Activated CD4-positive, alpha-beta T cell treated with anti-CD3 and anti-CD28 coated beads, Interleukin-2, Interleukin-6, amounts not matched to agents 100 ng/mL and 50 ng/mL, durations not matched to agents 16 hours and 8 hours (primary cell): Measurements from ENCODE around the gene ACMSD.
"Not testable (repeated sequence)": the region's sequence is repeated elsewhere in the genome, so short reads cannot be mapped to it uniquely, and the experiment has no call there.

ENCODE experiments used
- DNase-seq: peaks from one replicate; pipeline ENCODE4 v3.0.0-alpha.2; 2020

Gene ACMSD

DNA sequence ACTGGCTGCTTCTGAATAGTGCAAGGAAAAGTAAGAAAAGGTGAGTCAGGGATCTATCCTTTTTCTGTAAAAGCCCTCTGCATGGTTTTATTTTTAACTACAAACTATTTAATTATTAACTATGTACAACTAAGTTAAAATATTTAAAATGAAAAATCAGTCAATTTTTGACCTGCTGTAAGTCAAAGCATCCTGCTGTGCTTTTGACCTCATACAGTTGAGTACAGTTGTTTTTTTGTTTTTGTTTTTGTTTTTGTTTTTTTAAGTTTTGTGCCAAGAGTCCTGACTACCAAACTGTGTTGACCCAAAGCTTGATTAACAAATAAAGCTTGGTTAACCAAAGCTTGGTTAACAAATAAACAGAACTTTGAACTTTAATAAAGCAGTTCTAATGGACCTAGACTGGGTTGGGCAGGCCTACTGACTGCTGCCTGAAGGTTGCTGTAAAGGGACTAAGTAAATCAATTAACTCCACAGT lies at the start of gene ACMSD:
TSS of gene ACMSD (plus strand) at position 474 of the 478 bp plus-strand sequence. CDS start 67 bp downstream, outside the sequence.
- no peak for DNase-seq

DNA sequence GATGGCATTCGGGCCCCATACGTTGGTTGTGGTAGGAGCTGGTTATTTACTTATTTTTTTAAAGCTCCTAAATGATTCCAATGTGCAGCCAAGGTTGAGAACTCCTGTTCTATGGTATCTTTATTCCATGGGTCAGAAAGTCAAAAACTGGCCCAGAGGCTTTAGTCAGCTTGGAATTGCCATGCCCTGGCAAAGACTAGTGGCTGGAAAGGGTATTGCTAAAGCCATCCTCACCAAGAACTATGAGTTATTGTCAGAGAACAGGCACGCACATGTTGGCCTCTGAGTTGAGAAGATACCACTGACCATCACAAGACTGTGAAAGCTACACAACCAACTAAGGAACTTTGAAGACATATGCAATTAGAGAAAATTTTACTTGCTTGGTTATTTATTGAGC lies 47.9 kb upstream of the ACMSD start:
- no peak for DNase-seq

DNA sequence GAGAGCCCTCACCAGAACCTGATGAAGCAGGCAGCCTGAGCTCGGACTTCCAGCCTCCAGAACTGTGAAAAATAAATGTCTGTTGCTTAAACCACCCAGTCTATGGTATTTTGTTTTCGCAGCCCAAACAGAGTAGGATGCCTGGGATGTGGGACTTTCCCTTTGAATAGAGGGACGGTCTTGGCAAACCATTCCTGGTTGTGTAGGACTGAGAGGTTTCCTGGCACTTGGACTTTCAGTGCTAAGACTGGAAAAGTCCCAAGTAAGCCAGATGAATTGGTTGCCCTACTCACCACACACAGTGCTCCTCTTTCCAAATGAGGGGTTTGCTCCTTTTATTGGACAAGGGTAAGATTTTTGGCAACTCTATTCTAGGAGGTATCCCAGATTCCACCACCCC lies 46.8 kb upstream of the ACMSD start:
- DNase-seq = no peak

DNA sequence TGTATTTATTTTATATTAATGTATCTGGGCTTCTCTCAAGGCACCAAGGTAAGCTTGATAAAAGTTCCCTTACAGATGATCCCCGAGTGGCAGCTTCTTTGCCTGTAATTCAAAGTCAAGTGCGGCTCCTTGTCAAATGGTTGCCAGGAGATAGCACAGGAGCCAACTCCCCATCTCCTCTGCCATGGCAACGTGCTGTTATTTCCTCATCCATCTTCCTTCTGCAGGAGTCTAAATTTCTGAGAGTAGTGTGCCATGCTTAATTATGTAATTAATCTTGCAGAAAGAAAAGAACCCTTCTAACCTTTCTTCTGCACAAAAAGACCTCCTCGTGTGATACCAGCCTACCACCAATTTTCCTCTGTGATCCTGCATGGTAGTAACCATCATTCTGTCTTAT lies 46.2 kb upstream of the ACMSD start:
- DNase-seq = no peak

DNA sequence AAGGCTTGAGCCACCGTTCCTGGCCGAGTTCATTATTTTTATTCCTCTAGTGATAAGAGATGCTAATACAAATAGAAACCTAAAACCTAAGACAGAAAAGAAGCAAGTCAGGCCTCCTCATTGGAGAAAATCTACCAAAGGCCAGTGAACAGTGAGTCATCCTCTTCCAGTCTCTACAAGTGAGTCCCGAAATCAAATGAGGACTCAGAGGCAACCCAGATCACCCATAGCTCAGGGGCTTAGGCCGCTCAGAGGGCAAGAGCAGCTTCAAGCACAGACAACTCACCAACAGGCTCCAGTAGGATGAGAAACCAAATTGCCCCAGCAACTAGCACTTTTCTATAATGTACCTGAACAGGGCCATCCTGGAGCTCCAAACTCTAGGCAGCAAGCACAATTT lies 42.7 kb upstream of the ACMSD start:
- DNase-seq = no peak

DNA sequence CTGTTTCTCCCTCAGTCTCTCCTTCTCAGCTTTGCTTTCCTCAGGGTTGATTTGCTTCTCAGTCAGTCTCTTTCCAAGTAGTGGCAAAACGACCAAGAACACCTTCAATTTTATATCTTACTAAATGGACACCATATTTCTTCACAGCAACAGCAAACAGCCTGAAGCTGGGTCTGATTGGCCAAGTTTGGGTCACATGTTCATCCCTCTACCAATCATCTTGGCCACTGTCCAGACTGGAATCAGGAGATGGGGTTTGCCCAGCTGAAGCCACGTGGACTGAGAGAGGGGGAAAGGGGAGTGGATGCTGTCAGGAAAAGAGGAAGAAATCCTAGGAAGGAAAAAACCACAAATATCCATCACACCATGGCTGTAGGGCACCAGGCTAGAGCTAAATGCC lies 42.0 kb upstream of the ACMSD start:
- no peak for DNase-seq

DNA sequence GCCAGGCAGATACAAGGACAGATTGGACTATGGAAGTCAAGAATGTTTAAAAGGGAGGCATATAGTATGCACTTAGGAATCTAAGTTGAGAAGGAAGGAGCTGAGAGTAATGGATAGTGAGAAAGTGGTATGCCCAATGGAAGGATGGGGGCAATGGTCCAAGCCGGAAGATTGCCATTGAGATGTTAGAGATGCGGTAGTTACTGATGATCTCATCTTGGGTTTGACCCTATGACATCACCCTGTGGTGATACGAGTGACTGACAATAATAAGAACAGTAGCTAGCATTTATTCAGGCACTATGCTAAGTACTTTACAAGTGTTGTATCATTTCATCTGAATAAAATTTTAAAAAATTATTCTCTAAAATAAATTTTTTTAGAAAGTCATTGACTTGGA lies 38.5 kb upstream of the ACMSD start:
- no peak for DNase-seq

DNA sequence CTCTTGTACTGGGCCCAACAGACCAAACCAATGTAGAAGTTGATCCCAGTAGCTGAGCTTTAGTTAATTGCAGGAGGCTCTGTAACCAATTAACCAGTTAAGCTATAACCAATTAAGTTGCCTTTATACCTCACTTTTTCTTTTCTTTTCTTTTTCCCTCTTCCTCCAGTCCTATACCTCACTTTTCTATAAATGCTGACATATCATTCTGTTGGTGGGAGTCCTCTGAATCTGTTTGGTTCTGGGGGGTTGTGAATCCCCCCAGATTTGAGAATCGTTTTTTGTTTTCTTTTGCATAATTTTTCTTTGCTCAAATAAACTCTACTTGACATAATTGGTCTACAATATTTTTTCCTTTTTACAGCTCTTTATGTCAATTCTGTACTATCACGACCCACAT lies 38.1 kb upstream of the ACMSD start:
- DNase-seq = no peak

DNA sequence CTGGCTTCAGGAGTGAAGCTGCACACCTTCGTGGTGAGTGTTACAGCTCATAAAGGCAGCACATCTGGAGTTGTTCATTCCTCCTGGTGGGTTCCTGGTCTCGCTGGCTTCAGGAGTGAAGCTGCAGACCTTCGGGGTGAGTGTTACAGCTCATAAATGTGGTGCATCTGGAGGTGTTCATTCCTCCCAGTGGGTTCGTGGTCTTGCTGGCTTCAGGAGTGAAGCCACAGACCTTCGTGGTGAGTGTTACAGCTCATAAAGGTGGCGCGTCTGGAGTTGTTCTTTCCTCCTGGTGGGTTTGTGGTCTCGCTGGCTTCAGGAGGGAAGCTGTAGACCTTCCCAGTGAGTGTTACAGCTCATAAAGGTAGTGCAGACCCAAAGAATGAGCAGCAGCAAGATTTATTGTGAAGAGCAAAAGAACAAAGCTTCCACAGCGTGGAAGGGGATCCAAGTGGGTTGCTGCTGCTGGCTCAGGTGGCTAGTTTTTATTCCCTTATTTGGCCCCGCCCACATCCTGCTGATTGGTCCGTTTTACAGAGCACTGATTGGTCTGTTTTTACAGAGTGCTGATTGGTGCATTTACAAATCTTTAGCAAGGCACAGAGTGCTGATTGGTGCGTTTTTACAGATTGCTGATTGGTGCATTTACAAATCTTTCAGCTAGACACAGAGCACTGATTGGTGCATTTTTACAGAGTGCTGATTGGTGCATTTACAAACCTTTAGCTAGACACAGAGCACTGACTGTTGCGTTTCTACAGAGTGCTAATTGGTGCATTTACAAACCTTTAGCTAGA lies 34.6 kb upstream of the ACMSD start:
- DNase-seq = not testable (repeated sequence)

DNA sequence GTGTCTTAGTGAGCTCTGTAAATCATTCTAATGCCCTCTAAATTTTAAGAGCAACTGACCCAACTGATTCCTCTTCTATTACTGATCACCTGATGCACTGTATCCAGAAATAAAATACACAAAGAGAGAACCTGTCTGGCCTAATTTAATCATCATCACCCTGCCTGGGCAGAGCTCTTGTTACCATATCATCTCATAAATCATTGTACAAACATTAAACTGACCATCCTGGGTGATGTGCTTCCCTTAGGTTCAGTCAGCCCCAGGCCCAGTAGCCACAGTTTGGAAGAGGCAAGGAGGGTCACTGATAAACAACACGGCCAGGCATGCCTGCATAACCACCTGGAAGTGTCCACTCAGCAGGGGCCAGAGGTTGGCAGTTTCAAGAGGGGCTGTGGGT lies 22.7 kb upstream of the ACMSD start:
- DNase-seq = no peak

DNA sequence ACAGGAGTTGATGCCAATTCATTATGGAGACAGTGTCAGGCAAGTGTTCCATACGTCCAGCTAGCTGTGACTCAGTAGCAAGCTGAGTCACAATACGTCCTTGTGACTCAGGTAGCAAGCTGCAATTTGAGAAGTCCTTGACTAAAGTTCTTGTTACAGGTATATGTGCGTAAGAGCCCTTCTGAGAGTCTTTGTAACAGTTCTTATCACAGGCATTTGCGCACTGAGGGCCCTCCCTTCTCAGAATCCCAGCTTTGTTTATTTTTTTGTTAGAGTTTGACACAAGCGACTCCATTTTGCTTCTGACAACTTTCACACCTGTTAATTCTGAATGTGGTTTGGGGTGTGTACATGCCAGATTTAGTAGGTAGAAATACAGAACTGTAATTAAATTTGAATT lies 20.1 kb upstream of the ACMSD start:
- no peak for DNase-seq

DNA sequence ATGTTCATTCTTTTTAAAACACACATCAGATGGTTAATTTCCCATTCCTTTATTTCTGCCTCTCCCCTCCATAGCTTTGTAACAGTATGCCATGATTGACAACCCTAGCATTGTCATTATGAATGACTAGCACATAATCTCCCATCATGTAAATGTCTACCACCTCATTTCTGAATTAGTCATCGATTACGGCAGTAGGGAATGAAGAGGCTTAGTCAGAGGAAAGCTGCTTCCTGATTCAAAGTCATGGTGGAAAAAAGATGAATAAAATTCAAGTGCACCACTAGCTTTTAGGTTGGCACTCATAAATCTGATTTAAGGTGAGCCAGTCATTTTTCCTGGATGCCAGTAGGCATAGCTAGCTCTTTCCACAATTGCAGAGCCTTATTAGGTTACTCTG lies 19.1 kb upstream of the ACMSD start:
- no peak for DNase-seq

DNA sequence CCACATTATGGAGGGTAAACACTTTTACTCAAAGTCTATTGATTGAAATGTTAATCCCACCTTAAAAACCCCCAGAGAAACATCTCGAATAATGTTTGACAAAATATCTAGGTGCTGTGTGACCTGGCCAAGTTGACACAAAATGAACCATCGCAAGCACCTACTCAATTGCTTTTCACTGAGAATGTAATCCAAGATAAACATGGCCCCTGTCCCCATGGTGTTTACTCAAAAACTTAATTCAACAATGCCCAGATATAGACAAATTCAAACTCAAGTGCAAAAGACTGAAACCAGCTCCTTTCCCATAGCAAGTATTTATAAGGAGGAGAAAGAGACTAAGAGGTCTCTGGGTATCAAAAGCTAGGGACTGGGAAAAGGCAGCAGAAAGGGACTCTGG lies 15.0 kb upstream of the ACMSD start:
- no peak for DNase-seq

DNA sequence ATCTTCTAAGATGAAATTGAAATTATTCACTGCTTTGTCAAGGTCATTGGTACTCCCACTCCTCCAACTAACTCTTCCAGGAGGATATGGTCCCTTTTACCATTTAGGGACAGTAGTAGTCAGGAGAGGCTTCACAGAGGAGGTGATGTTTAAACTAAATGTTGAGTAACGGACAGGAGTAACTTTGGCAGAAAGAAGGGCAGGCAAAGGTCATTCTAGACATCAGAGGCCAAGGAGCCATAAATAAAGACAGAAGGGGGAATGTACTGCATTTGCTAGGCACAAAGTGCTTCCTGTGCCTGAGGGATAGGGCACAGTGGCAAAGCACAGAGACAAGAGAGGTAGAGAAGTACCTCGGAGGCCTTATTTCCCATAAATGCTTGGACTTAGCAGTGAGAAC lies 14.6 kb upstream of the ACMSD start:
- DNase-seq = no peak

DNA sequence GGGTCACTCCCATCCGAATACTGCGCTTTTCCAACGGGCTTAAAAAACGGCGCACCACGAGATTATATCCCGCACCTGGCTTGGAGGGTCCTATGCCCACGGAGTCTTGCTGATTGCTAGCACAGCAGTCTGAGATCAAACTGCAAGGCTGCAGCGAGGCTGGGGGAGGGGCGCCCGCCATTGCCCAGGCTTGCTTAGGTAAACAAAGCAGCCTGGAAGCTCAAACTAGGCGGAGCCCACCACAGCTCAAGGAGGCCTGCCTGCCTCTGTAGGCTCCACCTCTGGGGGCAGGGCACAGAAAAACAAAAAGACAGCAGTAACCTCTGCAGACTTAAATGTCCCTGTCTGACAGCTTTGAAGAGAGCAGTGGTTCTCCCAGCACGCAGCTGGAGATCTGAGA lies 12.7 kb upstream of the ACMSD start:
- DNase-seq = not testable (repeated sequence)

DNA sequence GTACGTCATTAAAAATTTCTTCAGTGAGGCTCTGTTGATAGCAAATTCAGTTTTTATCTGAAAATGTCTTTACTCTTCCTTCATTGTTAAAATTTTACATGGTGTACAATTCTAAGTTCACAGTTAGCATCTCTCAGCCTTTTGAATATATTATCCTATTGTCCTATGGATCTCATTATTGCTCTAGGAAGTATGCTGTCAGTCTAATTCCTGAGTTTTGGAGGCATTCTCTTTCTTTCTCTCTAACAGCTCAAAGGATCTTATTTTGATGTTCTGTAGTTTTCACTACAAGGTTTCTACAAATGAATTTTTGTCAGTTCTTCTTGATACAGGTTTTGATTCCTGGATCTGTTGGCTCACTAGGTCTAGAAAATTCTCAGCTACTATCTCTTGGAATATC lies 2.9 kb upstream of the ACMSD start:
- no peak for DNase-seq

DNA sequence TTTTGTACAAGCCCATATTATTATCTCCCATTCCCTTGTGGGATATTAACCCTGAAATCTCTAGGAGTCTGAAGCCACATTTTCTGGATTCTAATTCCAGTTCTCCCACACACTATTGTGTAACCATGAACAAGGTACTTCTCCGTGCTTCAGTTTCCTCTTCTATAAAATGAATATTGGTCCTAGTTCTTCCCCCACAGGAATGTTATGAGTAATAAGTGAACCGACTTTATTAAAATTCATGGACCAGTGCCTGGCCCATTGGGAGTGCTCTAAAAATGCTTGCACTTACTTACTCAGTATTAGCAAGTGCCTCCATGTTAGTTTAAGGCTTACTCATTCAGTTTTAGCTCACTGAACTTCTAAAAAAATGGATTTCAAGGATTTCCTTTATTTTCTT lies 1.4 kb upstream of the ACMSD start:
- no peak for DNase-seq

DNA sequence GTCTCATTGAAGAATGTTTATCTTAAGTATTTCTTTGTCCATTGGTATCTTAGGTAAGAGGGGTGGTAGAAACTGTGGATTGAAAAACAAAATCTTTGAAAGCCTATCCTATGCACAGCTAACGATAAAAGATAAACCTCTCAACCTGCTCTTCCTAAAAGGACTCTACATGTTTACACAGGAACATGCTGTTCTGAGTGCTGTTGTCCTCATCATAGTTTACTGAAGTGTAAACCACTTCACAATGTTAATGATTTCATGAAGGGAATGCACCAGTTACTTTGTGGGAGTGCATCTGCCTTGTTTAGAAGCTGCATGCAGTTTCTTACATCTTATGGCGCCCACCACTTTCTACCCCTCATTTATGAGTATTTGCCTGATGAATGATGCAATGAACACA lies 1.2 kb downstream of the ACMSD start:
- DNase-seq = no peak

DNA sequence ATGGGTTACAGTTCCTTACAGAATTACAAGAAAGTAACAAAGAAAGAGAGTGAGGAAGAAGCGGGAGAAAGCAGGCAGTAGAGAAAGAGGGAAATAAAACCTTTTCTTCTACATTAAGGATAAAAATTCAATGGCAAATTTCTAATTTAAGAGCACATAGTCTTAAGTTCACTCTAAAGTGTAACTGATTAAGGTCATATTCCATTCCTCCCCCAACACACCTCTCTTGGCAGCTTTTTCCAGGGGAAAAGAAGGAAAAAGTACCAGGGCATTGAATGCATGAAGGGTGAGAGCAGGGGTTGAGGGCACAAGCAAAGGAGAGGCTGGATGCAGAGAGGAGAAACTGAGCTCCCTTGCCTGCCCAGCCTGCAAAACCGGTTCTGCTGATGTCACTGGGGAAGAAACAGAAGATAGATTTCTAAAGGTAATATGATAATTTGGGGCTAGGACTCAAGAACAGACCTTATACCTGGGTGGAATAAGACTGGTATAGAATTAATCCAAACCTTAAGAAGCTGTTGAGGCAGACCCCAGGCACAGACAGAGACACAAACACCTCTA lies 4.6 kb downstream of the ACMSD start:
- no peak for DNase-seq

DNA sequence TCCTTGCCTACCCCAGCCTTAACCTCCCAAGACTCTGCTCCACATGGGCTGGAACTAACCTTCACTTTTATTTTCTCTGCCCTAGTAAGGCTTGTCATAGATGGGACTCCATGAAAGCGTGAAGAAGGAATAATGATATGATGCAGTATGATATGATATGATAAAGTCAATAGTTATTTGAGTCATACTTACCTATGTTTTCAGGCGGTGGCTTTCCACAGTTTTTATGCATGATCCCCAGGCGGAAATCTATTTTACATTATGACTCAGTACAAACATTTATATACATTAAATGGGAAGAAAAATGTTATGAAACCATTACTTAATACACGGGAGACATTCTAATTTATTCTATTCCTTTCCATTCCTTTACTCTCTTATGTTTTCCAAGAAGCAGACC lies 5.6 kb downstream of the ACMSD start:
- no peak for DNase-seq

DNA sequence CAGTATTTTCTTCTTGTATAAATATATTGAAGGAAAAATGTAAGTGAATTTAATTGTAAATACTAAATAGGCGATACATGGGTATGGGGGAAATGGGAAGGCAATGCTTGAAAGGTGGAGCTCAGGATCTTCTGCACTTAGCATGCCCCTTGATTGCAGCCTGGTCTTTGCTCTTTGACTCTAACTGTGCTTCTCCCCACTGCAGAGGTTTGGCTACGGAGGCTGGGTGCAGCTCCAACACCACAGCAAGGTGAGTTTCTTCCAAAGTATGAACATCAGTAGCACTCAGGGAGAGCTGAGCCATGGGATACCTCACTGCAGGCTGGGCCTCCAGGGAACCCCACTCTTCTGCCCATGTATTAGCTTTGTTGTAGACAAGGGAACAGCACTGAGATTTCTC lies 6.6 kb downstream of the ACMSD start:
- no peak for DNase-seq

DNA sequence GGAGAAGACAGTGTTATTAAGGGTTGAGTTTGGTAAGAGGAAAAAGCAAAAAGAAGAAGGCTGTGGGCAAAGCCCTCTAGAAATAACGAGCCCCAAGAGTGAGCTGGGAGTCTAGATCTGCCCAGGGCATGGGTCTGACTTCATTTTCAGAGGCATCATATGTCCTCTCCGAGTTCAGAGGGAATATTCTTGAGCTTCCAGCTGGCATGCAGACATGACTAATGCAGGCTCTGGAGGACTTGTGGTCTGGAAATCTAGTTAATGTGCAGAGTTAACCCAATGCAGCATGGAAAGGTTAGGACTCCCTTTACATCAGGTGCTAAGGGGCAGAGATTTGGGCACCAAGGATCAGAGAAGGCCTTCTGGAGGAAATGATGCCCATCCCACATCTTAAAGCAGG lies 7.3 kb downstream of the ACMSD start:
- DNase-seq = no peak

DNA sequence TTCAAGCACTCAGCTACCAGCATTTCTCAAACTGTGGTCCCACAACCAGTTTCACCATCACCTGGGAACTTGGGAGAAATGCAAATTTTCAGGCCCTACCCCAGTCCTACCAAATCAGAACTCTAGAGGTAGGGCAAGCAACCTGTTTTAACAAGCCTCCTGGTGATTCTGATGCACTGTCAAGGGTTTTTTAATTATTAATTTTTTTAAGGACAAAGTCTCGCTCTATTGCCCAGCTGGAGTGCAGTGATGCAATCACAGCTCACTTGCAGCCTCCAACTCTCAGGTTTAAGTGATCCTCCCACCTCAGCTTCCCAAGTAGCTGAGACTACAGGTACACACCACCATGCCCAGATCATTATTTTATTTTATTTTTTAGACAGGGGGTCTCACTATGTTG lies 7.8 kb downstream of the ACMSD start:
- DNase-seq = no peak

DNA sequence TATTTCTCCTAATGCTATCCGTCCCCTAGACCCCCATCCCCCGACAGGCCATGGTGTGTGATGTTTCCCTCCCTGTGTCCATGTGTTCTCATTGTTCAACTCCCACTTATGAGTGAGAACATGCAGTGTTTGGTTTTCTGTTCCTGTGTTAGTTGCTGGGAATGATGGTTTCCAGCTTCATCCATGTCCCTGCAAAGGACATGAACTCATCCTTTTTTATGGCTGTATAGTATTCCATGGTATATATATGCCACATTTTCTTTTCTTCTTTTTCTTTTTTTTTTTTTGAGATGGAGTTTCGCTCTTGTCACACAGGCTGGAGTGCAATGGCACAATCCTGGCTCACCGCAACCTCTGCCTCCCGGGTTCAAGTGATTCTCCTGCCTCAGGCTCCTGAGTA lies 9.2 kb downstream of the ACMSD start:
- not testable (repeated sequence) for DNase-seq

DNA sequence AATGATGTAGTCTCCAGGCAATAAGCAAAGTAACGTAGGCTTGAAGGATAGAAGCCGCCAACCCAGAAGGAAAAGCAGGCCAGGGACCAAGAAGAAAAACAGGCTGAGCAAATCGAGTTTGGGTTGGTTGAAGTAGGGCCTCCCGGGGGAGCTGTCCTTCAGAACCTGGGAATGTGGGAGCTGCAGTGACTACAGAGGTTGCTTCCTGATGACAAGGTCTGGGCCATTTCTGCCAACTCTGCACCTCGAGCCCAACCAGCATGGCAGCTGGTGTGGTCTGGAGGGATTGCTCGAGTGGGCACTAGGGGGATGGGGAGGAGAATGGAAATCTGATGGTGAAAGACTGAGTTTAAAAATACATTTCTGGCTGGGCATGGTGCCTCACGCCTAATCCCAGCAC lies 14.1 kb downstream of the ACMSD start:
- no peak for DNase-seq
